ENCODE results near the gene MTREX. TPM values are rescaled to one million over a fixed set of nuclear protein-coding genes. Genes with fewer than 3 reads are reported as not detected.

The MTREX gene
- total RNA-seq, 2 donors from 2014 or later = 43.7 to 46.9 TPM

DNA sequence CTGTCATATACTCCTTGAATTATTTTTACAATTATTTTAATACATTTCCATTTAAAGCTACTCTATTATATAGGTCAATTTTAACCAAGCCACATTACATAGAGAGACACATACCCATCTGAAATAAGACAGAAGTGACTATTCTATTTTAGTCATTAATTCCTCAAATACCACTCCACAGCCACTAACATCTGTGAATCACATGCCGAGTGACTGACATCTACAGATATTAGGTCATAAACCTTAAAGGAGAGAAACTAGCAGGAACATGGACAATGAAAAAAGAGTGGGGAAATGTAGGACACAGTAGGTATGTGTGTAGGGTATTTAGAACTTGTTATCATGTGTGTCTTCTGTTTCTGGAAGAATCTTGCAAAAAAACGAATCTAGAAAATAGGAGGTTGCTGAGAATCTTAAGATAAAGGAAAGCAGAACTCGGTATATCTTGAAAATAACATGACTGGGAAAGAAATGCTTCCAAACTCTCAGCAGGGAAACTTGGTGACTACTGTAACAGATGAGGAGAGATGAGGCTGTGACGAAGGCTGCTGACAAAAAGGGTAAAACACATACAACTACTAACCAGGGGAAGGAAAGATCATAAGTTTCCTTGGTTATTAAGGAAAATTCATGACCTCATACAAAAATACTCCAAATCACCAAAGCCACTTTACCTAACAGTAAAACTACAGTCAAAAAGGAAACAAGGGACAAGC lies 142.4 kb downstream of the MTREX start:
- ATAC-seq (no peak), DNase-seq (no peak)
- intact Hi-C loops (cut with DNase I, micrococcal nuclease) = no loop called here

DNA sequence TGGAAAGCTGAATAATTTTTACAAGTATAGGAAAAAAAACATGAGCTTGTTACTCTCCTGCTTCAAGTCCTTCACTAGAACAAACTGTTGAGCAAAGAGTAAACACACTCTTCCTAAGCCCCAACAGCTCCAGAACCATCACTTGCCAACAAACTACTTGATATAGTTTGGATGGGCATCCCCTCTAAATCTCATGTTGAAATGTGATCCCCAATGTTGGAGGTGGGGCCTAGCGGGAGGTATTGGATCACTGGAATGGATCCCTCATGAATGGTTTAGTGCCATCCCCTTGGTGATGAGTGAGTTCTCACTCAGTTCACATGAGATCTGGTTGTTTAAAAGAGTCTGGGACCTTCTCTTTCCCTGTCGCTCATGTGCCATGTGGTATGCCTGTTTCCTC lies 144.2 kb downstream of the MTREX start:
- intact Hi-C loops (cut with DNase I, micrococcal nuclease) = no loop called here
- ATAC-seq (no peak), DNase-seq (no peak)

DNA sequence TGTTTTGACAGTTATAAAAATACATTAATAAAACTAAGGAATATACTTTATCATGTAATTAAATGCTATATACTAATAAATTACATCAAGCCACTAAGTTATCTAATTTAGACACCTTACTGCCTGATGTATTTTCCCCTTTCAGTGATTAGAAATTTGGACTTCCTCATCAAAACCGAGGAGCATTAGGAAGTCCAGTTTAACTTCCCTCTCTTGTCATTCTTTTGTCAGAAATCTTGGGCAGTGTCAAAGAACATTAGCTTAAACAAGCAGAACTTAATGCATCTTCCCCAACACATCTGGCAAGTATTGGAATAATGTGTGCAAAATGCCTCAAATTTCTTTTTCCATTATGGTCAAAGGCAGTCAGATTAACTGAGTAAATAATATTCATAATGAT lies 145.4 kb downstream of the MTREX start:
- ATAC-seq (no peak), DNase-seq (no peak)
- intact Hi-C loops (cut with DNase I, micrococcal nuclease) = no loop called here

DNA sequence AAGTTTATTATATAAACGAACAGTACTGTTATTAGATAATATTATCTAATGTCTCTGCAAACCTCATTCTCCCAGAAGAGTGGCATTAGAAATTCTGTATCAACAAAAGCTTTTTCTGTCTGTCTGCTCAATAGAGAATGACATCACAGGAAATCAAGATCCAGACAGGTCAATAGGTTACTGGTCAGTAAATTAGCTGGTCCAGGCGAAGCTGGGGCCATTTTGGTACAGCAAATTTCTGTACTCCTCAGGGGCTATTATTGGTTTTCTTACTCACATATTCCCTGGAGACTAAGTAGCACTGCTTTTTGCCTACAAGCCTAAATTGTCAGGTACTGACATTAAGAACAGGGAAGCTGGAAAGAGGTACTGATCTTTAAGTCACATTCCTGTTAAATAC lies 146.5 kb downstream of the MTREX start:
- DNase-seq (no peak), ATAC-seq (no peak)
- intact Hi-C loops (cut with DNase I, micrococcal nuclease) = no loop called here

DNA sequence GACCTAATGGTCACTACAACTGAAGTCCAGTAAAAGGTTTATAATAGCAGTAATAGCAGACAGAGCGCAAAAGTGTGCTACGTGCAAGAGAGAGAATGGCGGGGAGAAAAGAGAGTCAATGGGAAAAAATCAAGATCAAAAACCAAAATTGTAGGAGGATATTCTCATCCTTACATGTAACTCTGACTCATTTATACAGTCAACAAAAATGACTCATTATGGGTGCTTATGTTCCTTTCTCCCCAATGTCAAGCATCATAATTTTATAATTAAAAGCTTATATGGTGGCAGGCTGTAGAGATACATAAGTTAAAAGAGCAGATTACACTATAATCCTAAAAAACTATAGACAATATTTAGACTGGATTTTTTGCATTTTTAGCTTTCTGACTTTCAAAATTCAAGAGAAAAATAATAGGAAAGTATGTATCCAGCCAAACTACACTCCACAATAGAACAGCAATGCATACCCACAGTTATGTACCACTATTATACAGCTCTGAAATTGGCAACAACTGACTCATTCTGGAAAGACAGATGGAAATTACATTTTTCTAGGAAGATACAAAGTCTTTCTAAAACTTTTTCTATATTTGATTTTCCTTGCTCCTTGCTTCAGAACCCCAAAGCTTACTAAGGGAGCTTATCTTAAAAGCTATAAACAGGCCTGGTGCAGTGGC lies 148.6 kb downstream of the MTREX start:
- ATAC-seq = no peak
- intact Hi-C loops (cut with DNase I, micrococcal nuclease) = no loop called here

DNA sequence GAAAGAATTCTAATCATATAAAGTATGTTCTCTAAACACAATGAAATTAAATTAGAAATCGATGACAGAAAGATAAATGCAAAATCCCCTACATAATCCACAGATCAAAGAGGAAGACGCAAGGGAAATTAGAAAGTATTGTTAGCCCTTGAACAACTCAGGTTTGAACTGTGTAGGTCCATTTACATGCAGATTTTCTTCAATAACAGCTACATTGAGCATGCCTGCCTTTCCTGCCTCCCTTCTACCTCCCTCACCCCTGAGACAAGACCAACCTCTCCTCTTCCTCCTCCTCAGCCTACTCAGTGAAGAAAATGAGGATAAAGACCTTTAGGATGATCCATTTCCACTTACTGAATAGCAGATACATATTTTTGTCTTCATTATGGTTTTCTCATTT lies 151.8 kb downstream of the MTREX start:
- intact Hi-C loops (cut with DNase I, micrococcal nuclease) = no loop called here
- DNase-seq = no peak
- ATAC-seq = no peak

More for the DNA sequence above, 148.6 kb downstream of the MTREX start:
- DNase-seq = no peak

DNA sequence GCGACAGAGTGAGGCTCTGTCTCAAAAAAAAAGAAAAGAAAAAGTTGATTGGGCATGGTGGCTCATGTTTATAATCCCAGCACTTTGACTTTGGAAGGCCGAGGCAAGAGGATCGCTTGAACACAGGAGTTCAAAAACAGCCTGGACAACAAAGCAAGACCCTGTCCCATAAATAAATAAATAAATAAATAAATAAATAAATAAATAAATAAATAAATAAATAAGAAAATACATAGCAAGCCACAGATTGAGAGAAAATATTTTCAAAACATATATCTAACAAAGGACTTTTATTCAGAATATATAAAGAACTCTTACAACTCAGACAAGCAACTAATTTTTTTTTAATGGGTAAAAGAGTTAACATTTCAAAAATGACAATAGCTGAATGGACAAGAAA lies 155.8 kb downstream of the MTREX start:
- DNase-seq (no peak), ATAC-seq (no peak)
- intact Hi-C loops (cut with DNase I, micrococcal nuclease) = no loop called here

DNA sequence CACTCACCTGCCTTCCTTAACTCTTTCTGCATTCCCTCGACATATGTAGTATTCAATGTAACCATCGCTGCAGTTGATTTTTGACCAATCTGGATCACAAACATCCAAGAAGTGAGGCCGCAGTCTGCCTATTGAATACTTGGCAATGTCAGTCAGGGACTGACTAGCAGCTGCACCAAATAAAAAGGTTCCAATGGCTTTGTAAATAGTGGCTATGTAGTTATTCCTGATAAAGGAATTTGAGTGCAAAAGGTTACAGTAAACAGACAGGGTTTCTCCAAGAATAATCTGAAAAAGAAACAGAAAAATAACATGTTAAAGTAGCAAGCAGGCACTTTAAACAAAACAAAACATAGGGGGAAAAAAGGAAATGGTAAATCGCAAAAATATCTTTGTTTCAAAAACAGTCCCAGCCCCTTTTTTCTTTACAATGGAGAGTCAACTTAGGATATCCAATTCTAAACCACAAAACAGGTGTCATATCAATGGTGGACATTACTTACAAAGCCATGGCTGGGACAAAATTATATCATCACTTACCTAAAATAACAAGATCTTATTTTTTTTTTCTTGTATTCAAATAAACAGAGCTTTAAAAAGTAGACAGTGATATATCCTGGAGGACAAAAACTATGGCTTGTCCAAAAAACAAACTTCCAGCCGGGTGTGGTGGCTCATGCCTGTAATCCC lies 160.2 kb downstream of the MTREX start:
- intact Hi-C loops (cut with DNase I, micrococcal nuclease) = no loop called here
- DNase-seq (no peak), ATAC-seq (peak; percentile 75)

DNA sequence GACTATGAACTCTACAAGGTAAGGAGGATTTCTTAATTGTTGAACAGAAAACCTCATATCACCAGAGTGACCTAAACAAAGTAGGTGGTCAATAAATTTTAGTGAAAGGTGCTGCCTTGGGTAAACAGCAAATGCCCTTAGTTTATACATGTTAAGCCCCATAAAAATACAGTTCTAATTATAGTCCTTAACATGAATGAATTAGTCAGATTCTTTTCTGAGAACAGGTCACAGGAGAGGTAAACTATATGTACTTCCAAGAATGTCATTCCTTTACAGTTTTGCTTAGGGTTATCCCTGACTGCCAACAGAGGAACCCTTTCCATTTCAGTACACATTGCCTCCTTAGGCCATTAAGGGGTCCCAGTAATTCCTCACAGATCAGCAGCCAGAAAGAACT lies 162.1 kb downstream of the MTREX start:
- ATAC-seq (peak; percentile 52), DNase-seq (no peak)
- intact Hi-C loops (cut with DNase I, micrococcal nuclease) = no loop called here

DNA sequence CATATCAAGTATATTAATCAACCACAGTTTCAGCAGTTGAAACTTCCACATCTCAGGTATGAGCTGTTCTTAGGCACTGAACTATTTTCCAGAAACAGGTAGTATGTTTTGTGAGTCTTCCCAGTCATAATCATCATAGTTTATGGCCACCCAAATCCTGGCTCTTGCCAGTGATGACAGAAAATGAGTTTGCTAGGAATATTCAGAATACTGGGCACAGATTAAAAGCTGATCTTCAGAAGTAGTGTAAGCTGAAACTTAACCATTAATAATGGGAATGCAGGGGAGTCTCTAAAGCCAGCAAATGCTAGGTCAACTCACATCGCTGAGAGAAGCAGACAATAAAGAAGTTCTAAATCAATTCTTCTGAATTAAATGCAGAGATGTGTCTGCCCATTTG lies 162.5 kb downstream of the MTREX start:
- ATAC-seq (no peak), DNase-seq (no peak)
- intact Hi-C loops (cut with DNase I, micrococcal nuclease) = no loop called here

DNA sequence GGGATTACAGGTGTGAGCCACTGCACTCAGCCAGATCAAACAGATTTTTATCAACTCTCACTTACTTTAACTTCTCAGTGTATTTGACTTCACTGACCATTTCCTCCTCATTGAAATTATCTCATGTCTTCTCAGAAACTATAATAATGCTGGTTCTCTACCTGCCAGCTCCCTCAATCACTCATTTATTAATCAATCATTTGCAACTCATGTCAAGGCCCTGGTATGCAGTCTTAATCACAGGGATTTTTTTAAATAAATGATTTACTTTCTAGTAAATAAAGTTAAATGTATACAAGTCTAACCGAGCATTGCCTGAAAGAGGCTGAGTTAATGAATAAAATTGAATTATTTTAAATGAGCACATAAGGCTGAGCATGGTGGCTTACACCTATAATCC lies 163.7 kb downstream of the MTREX start:
- no peak for DNase-seq
- intact Hi-C loops (cut with DNase I, micrococcal nuclease) = no loop called here
- ATAC-seq = no peak

DNA sequence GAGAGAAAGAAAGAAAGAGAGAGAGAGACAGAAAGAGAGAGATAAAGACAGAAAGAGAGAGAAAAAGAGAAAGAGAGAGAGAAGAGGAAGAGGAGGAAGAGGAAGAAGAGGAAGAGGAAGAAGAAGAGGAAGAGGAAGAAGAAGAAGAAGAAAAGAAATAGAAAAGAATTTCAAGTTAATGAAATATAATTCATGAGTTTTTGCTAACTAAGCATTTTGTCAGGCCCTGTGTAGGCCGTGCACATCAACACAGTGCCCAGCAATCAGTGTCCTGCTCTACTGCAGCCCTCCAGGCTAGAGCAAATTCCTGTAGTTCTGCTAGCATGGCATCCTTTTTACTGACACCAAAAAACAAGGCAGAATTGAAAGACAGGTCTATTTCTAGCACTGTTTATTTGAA lies 164.9 kb downstream of the MTREX start:
- DNase-seq = no peak
- intact Hi-C loops (cut with DNase I, micrococcal nuclease) = no loop called here
- ATAC-seq = no peak

Other genes with a start within 250 kb of the MTREX start
- gene GZMA, start 205.3 kb upstream of the MTREX start, total RNA-seq = 10 to 100 TPM in 1 of 2 donors, 1 to 10 TPM in 1; 3.9 to 17.6 TPM
- gene GPX8, start 147.8 kb upstream of the MTREX start, total RNA-seq = 1 to 10 TPM; 4.0 to 5.2 TPM
- not detected for gene CDC20B, start 134.8 kb upstream of the MTREX start, total RNA-seq
- gene MCIDAS, start 80.7 kb upstream of the MTREX start, total RNA-seq = under 1 TPM in 1 of 2 donors, not detected in 1; 0.55 TPM
- 1 to 10 TPM; 1.4 to 3.0 TPM for gene CCNO, start 74.4 kb upstream of the MTREX start, total RNA-seq
- 10 to 100 TPM; 18.6 to 21.4 TPM for gene DHX29, start 295 bp upstream of the MTREX start, total RNA-seq
- 100 to 1,000 TPM in 1 of 2 donors, 10 to 100 TPM in 1; 69.7 to 109 TPM for gene PLPP1, start 227.0 kb downstream of the MTREX start, total RNA-seq

Data from left colon (tissue), 2 donors.